Fibroblast of villous mesenchyme (primary cell): ENCODE data around the gene GALNT7. TPM values are rescaled to one million over a fixed set of nuclear protein-coding genes. Genes with fewer than 3 reads are reported as not detected.
A peak's percentile ranks its signal among the peaks of the same experiment; 100 is the strongest.
"Not testable (repeated sequence)": the region's sequence is repeated elsewhere in the genome, so short reads cannot be mapped to it uniquely, and the experiment has no call there.

ENCODE experiments used
- DNase-seq: peaks from one replicate; pipeline ENCODE4 v3.0.0-alpha.2; 2010; ENCODE audit warnings: low read depth
- H3K4me3 ChIP-seq: 2 replicates; pipeline ENCODE4 v1.5.1; 2011; ENCODE audit warnings: low read depth, mild to moderate bottlenecking, low read length
- total RNA-seq: library from RNA; depleted of rRNA; stranded (reverse); fragments of >200 nt; gene quantifications from 2 replicates; pipeline ENCODE4 v1.2.3, GENCODE V29; 2012
- TF ChIP-seq, protein P1 (sequence below): IDR thresholded peaks from 2 replicates; pipeline ENCODE4 v1.5.1; 2012; ENCODE audit warnings: low read depth, mild to moderate bottlenecking, low read length; ENCODE audit not compliant: insufficient read depth

GALNT7 gene
- total RNA-seq, 1 donor: 23.3 TPM

DNA sequence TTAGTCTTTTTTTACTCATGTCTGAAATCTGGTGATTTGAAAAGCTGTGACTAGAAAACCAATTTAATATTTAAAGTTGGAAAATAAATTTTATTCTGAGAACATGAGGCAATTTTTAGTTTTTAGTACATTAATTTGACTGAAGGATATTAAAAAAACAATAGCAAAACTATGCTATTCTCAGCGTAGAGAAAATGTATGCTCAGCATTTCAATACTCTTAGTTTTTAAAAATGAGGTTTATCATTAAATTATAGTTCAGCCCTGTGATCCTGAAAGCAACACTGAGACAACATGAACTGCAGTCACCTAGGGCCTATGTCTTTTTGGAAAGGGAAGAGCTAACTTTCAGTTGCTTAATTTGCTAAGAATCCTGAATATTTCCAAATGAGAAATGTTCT is 9.5 kb downstream of the GALNT7 start:
- no peak for DNase-seq
- no peak overlapping the region for H3K4me3 ChIP-seq
- TF ChIP-seq, protein P1, sequence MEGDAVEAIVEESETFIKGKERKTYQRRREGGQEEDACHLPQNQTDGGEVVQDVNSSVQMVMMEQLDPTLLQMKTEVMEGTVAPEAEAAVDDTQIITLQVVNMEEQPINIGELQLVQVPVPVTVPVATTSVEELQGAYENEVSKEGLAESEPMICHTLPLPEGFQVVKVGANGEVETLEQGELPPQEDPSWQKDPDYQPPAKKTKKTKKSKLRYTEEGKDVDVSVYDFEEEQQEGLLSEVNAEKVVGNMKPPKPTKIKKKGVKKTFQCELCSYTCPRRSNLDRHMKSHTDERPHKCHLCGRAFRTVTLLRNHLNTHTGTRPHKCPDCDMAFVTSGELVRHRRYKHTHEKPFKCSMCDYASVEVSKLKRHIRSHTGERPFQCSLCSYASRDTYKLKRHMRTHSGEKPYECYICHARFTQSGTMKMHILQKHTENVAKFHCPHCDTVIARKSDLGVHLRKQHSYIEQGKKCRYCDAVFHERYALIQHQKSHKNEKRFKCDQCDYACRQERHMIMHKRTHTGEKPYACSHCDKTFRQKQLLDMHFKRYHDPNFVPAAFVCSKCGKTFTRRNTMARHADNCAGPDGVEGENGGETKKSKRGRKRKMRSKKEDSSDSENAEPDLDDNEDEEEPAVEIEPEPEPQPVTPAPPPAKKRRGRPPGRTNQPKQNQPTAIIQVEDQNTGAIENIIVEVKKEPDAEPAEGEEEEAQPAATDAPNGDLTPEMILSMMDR: no peak

- DNase-seq: no peak
- H3K4me3 ChIP-seq: no peak overlapping the region
- TF ChIP-seq, protein P1: no peak
Measured at GRCh38 chr4:173181848-173182247, 13.2 kb downstream of the GALNT7 start.

- no peak overlapping the region for H3K4me3 ChIP-seq
- DNase-seq: peak; percentile 46
- TF ChIP-seq, protein P1: no peak
Measured at GRCh38 chr4:173182403-173182802, 13.8 kb downstream of the GALNT7 start.

DNA sequence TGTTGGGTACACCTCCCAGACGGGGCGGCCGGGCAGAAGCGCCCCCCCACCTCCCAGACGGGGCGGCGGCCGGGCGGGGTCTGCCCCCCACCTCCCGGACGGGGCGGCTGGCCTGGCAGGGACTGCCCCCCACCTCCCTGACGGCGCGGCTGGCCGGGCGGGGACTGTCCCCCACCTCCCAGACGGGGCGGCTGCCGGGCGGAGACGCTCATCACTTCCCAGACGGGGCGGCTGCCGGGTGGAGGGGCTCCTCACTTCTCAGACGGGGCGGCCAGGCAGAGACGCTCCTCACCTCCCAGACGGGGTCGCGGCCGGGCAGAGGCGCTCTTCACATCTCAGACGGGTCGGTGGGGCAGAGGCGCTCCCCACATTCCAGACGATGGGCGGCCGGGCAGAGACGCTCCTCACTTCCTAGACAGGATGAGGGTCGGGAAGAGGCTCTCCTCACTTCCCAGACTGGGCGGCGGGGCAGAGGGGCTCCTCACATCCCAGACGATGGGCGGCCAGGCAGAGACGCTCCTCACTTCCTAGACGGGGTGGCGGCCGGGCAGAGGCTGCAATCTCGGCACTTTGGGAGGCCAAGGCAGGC is 15.1 kb downstream of the GALNT7 start:
- H3K4me3 ChIP-seq, DNase-seq: not testable (repeated sequence)

DNA sequence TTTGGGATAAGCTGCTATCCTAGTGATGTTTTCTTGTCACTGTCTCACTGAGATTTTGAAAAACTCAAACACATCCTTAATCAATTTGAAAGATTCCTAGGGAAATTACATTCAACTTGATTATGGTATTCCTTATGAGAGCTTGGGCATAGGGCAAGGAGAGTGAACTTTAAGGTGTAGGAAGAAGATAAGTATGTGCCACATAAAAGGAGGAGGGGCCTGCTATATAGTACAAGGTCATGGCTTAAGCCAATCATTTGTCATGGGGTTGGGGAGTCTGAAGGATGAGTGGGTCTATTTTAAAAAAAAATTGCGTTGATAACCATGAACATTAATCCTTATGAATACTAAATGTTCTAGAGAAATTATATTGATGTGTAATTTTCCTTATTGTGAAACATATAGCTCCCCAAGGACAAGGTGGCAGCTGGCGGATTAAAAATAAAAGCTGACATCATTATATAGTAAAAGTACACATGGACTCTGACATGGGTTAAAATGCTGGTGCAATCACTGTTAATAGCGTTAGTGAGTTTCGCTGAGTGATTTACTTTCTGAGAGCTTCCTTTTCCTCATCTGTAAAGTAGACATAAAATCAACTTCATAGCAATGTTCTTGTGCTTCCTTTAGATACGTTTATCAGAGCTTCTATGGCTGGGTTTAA is 17.4 kb downstream of the GALNT7 start:
- DNase-seq: no peak
- no peak overlapping the region for H3K4me3 ChIP-seq
- TF ChIP-seq, protein P1: no peak

DNA sequence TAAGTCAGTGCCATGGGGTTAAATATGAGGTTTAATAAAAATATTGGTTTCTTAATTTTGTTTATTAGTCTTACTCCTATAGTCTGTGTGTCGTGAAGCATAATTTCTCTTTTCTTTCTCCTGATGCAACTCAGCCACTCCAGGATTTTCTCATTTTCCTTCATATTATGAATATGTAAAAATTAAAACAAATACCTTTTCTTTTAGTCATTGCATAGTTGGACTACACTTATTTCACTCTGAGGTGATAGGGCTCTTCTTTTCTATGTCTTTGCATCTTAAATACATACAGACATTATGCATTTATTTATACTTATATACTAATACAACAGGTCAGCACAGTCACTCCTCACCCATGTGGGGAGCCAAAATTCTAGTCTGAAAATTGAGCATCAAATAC is 19.1 kb downstream of the GALNT7 start:
- H3K4me3 ChIP-seq: no peak overlapping the region
- TF ChIP-seq, protein P1: no peak
- no peak for DNase-seq

- no peak overlapping the region for H3K4me3 ChIP-seq
- DNase-seq: no peak
- TF ChIP-seq, protein P1: no peak
Measured at GRCh38 chr4:173188648-173189047, 20.0 kb downstream of the GALNT7 start.
